ENCODE results near the gene GPX5.

Gene GPX5

GRCh38 chr6:28553384-28553985, 27.8 kb downstream of the GPX5 start:
- H3K4me3 Mint-ChIP-seq: no peak overlapping the region
- H3K9me3 Mint-ChIP-seq: no peaks in the 10 kb centered on the region
- no peak overlapping the region for H3K27ac Mint-ChIP-seq
- H3K36me3 Mint-ChIP-seq (ENCODE audit: insufficient read depth): peaks cover 3% of the 10 kb centered on the region
- H3K4me1 Mint-ChIP-seq (ENCODE audit: low read depth in 2 of 2): peaks cover 0 to 3% of the 10 kb centered on the region in 2 donors
- no peak for ATAC-seq (replicated peaks)
- peaks cover 59 to 69% of the 10 kb centered on the region in 2 donors for H3K27me3 Mint-ChIP-seq
- DNase-seq: no peak

GRCh38 chr6:28553986-28554881, 28.6 kb downstream of the GPX5 start:
- H3K27ac Mint-ChIP-seq: no peak overlapping the region
- H3K9me3 Mint-ChIP-seq: no peaks in the 10 kb centered on the region
- H3K4me3 Mint-ChIP-seq: no peak overlapping the region
- peaks cover 0 to 3% of the 10 kb centered on the region in 2 donors for H3K4me1 Mint-ChIP-seq (ENCODE audit: low read depth in 2 of 2)
- H3K27me3 Mint-ChIP-seq: peaks cover 52 to 65% of the 10 kb centered on the region in 2 donors
- ATAC-seq (replicated peaks) (no peak), DNase-seq (no peak)
- peaks cover 3% of the 10 kb centered on the region for H3K36me3 Mint-ChIP-seq (ENCODE audit: insufficient read depth)

- Mint-ChIP-seq H3K9me3 (no peaks in the 10 kb centered on the region), H3K4me1 (ENCODE audit: low read depth in 2 of 2) (peaks cover 0 to 3% of the 10 kb centered on the region in 2 donors), H3K27ac (no peak overlapping the region), H3K27me3 (peaks cover 43 to 65% of the 10 kb centered on the region in 2 donors), H3K36me3 (ENCODE audit: insufficient read depth) (peaks cover 3% of the 10 kb centered on the region), H3K4me3 (no peak overlapping the region)
- ATAC-seq (replicated peaks) (no peak), DNase-seq (no peak)
These were observed 29.5 kb downstream of the GPX5 start for GRCh38 chr6:28555136-28555535.

DNA sequence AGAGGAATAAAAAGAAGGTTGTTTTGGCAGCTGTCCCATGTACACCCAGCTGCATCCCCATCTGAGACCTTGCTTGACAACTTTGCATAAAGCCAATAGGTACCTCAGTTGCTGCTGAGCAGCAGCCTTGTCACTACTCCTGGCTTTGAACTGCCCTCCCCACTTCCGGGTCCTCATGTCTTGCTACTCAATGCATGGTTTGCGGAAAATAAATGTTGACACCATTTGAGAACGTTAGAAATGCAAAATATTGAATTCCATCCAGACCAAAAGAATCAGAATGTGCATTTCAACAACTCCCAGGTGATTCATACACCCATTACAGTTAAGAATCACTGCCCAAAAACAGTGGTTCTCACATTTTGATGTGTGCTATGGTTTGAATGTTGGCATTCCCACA, 32.9 kb downstream of the GPX5 start:
- no peak overlapping the region for H3K4me3 Mint-ChIP-seq
- no peaks in the 10 kb centered on the region for H3K9me3 Mint-ChIP-seq
- H3K27me3 Mint-ChIP-seq: peaks cover 17 to 45% of the 10 kb centered on the region in 2 donors

DNA sequence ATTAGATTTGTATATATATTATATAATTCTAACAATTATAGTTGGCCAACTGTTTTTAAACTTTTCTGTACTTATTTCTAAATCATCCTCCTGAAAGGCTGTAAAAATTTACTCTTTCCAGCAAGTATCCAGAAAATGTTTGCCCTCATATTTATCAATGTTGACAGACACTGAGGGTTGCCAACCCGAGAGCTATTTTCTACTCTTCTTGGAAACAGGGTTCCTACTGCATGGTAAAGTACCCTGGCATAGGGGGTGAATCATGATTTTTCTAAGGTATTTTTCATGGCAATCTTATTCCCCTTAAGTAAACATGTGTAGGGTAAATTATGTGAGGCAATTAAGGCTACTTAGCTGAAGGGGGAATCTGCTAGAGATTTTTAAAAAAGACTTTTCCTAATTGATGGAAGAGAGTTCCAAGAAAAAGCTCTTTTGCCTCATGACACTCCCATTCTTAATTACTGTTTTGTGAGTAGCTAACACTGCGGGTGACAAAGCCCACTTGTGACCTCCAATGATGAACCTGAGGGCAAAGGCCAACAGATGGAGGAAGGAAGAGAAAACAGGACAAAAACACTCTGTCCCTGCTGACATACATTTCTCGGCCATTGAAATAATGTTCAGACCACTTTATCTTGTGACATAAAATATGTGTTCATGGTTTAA, 37.9 kb downstream of the GPX5 start:
- Mint-ChIP-seq H3K4me1 (ENCODE audit: low read depth in 2 of 2) (no peaks in the 10 kb centered on the region), H3K9me3 (no peaks in the 10 kb centered on the region), H3K36me3 (ENCODE audit: insufficient read depth) (no peaks in the 10 kb centered on the region), H3K27ac (no peak overlapping the region), H3K27me3 (peaks cover 35 to 54% of the 10 kb centered on the region in 2 donors), H3K4me3 (no peak overlapping the region)
- ATAC-seq (replicated peaks) (no peak), DNase-seq (no peak)

More for the DNA sequence above, 32.9 kb downstream of the GPX5 start:
- H3K36me3 Mint-ChIP-seq (ENCODE audit: insufficient read depth): peaks cover 3% of the 10 kb centered on the region
- DNase-seq (no peak), ATAC-seq (replicated peaks) (no peak)
- H3K27ac Mint-ChIP-seq: no peak overlapping the region
- H3K4me1 Mint-ChIP-seq (ENCODE audit: low read depth in 2 of 2): peaks cover 0 to 3% of the 10 kb centered on the region in 2 donors

DNA sequence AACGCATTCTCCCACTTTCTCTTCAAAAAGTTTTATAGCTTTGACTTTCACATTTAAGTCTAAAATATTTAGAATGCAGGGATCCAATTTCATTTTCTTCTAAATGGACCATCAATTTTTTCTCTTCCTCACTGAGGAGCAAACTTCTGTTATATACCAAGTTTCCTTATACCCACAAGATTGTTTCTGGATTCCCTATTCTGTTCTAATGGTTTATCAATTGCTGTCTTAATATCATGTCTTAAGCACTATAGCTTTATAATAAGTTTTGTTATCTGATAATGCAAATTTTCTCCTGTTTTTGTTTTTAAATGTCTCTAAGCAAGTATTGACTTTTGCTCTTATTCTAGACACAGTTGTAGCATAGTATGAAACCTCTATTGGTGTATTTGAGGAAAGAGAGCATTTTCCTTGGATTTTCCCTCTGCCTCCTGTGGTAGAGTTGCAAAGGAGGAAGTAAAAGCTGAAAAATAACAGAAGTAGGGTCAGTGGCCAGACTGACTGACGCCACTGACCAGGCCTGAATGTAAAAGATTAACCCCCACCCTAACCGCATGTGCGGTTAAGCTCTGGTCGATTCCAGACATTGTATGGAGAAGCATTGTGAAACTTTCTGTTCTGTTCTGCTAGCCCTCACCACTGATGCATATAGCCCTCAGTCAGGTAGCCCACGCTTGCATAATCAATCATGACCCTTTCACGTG, 40.3 kb downstream of the GPX5 start:
- H3K4me3 Mint-ChIP-seq: no peak overlapping the region
- H3K36me3 Mint-ChIP-seq (ENCODE audit: insufficient read depth): no peaks in the 10 kb centered on the region
- ATAC-seq (replicated peaks) (no peak), DNase-seq (no peak)
- no peaks in the 10 kb centered on the region for H3K4me1 Mint-ChIP-seq (ENCODE audit: low read depth in 2 of 2)
- H3K27me3 Mint-ChIP-seq: peaks cover 40 to 62% of the 10 kb centered on the region in 2 donors
- H3K27ac Mint-ChIP-seq: no peak overlapping the region
- H3K9me3 Mint-ChIP-seq: no peaks in the 10 kb centered on the region

GRCh38 chr6:28566527-28567252, 41.0 kb downstream of the GPX5 start:
- peaks cover 41 to 69% of the 10 kb centered on the region in 2 donors for H3K27me3 Mint-ChIP-seq
- H3K4me3 Mint-ChIP-seq: no peak overlapping the region
- DNase-seq: no peak
- H3K9me3 Mint-ChIP-seq: no peaks in the 10 kb centered on the region
- no peak overlapping the region for H3K27ac Mint-ChIP-seq
- H3K36me3 Mint-ChIP-seq (ENCODE audit: insufficient read depth): no peaks in the 10 kb centered on the region
- H3K4me1 Mint-ChIP-seq (ENCODE audit: low read depth in 2 of 2): no peaks in the 10 kb centered on the region
- no peak for ATAC-seq (replicated peaks)

DNA sequence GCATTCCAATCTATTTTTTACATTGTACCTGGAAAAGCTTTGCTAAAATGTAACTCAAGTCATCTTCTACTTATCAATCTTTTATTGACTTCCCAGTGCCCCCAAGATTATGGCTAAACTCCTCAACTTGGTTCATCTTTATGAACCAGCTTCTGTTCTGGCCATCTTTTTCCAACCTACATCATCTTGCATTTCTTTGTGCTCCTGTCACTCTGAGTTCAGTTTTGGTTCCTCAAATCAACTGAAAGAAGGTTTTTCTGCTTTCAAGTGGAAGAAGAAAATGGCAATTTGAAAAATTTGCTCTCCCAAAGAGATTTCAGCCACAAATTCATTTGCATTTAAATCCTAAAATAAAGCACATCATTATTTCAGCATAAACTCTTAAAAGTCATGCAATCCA, 41.8 kb downstream of the GPX5 start:
- Mint-ChIP-seq H3K9me3 (no peaks in the 10 kb centered on the region), H3K36me3 (ENCODE audit: insufficient read depth) (no peaks in the 10 kb centered on the region), H3K27me3 (peaks cover 41 to 69% of the 10 kb centered on the region in 2 donors), H3K4me3 (no peak overlapping the region), H3K4me1 (ENCODE audit: low read depth in 2 of 2) (no peaks in the 10 kb centered on the region), H3K27ac (no peak overlapping the region)
- ATAC-seq (replicated peaks) (no peak), DNase-seq (no peak)

GRCh38 chr6:28568515-28569108, 42.9 kb downstream of the GPX5 start:
- no peak overlapping the region for H3K4me3 Mint-ChIP-seq
- H3K4me1 Mint-ChIP-seq (ENCODE audit: low read depth in 2 of 2): no peaks in the 10 kb centered on the region
- H3K27me3 Mint-ChIP-seq: peaks cover 47 to 68% of the 10 kb centered on the region in 2 donors
- no peaks in the 10 kb centered on the region for H3K9me3 Mint-ChIP-seq
- no peaks in the 10 kb centered on the region for H3K36me3 Mint-ChIP-seq (ENCODE audit: insufficient read depth)
- DNase-seq (no peak), ATAC-seq (replicated peaks) (no peak)
- no peak overlapping the region for H3K27ac Mint-ChIP-seq

GRCh38 chr6:28569748-28570147, 44.1 kb downstream of the GPX5 start:
- no peaks in the 10 kb centered on the region for H3K36me3 Mint-ChIP-seq (ENCODE audit: insufficient read depth)
- H3K4me1 Mint-ChIP-seq (ENCODE audit: low read depth in 2 of 2): no peaks in the 10 kb centered on the region
- H3K4me3 Mint-ChIP-seq: no peak overlapping the region
- no peak overlapping the region for H3K27ac Mint-ChIP-seq
- ATAC-seq (replicated peaks) (no peak), DNase-seq (no peak)
- H3K27me3 Mint-ChIP-seq: peaks cover 49 to 64% of the 10 kb centered on the region in 2 donors
- no peaks in the 10 kb centered on the region for H3K9me3 Mint-ChIP-seq

GRCh38 chr6:28580475-28580874, 54.8 kb downstream of the GPX5 start:
- no peaks in the 10 kb centered on the region for H3K4me1 Mint-ChIP-seq (ENCODE audit: low read depth in 2 of 2)
- no peak overlapping the region for H3K4me3 Mint-ChIP-seq
- H3K27ac Mint-ChIP-seq: no peak overlapping the region
- H3K36me3 Mint-ChIP-seq (ENCODE audit: insufficient read depth): no peaks in the 10 kb centered on the region
- no peaks in the 10 kb centered on the region for H3K9me3 Mint-ChIP-seq
- H3K27me3 Mint-ChIP-seq: peaks cover 49 to 58% of the 10 kb centered on the region in 2 donors
- ATAC-seq (replicated peaks) (no peak), DNase-seq (no peak)

GRCh38 chr6:28583463-28583862, 57.8 kb downstream of the GPX5 start:
- peaks cover 0 to 12% of the 10 kb centered on the region in 2 donors for H3K9me3 Mint-ChIP-seq
- H3K27ac Mint-ChIP-seq: no peak overlapping the region
- no peaks in the 10 kb centered on the region for H3K36me3 Mint-ChIP-seq (ENCODE audit: insufficient read depth)
- peaks cover 5 to 10% of the 10 kb centered on the region in 2 donors for H3K4me1 Mint-ChIP-seq (ENCODE audit: low read depth in 2 of 2)
- ATAC-seq (replicated peaks) (no peak), DNase-seq (no peak)
- H3K4me3 Mint-ChIP-seq: no peak overlapping the region
- H3K27me3 Mint-ChIP-seq: peaks cover 67 to 73% of the 10 kb centered on the region in 2 donors
